ENCODE results near the gene ACSL6.
"Not testable (repeated sequence)": the region's sequence is repeated elsewhere in the genome, so short reads cannot be mapped to it uniquely, and the experiment has no call there.

The ACSL6 gene

GRCh38 chr5:131943916-131944315 is 67.5 kb downstream of the ACSL6 start:
- DNase-seq (ENCODE audit: low read depth, low spot score), result no peak

- DNase-seq (ENCODE audit: low read depth, low spot score), result no peak
Measured at GRCh38 chr5:131942016-131942415, 69.4 kb downstream of the ACSL6 start.

DNA sequence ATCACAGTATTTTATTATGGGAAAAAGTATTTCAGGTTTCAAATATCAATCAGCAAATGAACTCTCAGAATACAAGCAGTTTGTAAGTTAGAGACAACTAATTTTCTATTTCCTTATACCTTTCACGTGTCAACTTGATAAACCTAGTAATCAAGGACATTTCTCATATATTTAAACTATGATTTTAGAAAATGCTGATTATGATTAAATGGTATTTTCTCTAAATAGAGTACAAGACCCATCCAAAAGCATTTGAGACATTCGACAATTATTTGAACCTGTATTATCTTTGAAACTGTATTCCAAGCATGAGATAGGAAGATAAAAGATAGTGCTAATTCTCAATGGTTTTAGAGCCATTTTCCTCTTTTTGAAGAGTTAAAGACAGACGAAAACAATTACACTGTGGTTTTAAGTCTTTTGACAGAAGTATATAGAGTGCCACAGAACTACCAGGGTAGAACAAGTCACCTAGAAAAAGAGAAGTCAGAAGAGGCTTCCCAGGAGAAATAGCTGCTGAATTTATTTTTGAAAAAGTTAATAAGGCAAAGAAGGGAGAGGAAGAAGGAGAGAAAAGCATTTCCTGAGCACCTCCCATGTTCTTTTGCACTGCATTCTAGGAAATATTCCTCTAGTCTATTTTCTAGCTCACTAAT is 71.6 kb downstream of the ACSL6 start:
- DNase-seq (ENCODE audit: low read depth, low spot score), result no peak

GRCh38 chr5:131932235-131932634 is 79.2 kb downstream of the ACSL6 start:
- no peak for DNase-seq (ENCODE audit: low read depth, low spot score)

DNA sequence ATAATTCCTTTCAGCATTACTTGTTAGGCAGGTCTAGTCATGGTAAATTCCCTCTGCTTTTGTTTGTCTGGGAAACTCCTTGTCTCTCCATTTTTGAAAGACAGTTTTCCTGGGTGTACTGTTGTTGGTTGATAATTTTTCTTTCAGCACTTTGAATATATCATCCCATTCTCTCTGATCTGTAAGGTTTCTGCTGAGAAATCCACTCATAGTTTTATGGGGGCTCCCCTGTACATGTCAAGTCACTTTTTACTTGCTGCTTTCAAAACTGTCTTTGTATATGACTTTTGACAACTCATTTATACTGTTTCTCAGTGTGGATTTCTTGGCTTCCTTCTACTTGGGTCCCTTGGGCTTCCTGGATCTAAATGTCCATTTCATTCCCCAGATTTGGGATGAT is 82.5 kb downstream of the ACSL6 start:
- no peak for DNase-seq (ENCODE audit: low read depth, low spot score)

- no peak for DNase-seq (ENCODE audit: low read depth, low spot score)
Measured at GRCh38 chr5:131926168-131926567, 85.3 kb downstream of the ACSL6 start.

GRCh38 chr5:131916481-131916880 is 95.0 kb downstream of the ACSL6 start:
- DNase-seq (ENCODE audit: low read depth, low spot score), result no peak

GRCh38 chr5:131914472-131914871 is 97.0 kb downstream of the ACSL6 start:
- DNase-seq (ENCODE audit: low read depth, low spot score), result no peak

DNA sequence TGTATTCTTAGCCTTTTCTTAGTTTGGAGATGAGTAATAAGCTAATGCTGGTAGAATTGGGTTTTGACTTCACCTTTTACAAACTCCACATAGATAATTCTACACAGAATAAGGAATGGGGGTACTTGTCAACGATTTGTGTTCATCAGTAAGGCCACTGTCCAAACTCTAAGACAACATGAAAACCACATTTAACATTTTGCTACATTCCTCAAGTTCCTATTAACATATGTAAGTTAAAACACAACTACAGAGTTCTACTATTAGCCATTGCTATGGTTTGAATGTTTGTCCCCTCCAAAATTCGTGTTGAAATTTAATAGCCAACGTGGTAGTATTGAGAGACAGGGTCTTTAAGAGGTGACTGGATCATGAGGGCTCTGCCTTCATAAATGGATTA is 97.9 kb downstream of the ACSL6 start:
- no peak for DNase-seq (ENCODE audit: low read depth, low spot score)

- no peak for DNase-seq (ENCODE audit: low read depth, low spot score)
Measured at GRCh38 chr5:131906668-131907067, 104.8 kb downstream of the ACSL6 start.

DNA sequence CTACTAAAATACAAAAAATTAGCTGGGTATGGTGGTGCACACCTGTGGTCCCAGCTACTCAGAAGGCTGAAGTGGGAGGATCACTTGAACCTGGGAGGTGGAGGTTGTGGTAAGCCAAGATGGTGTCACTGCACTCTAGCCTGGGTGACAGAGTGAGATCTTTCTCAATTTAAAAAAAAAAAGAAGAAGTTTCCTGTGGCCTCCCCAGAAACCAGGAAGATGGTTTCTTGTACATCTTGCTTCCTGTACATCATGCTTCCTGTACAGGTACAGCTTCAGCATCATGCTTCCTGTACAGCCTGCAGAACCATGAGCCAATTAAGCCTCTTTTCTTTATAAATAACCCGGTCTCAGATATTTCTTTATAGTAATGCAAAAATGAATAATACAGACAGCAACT is 109.2 kb downstream of the ACSL6 start:
- DNase-seq (ENCODE audit: low read depth, low spot score), result not testable (repeated sequence)
